Stimulated activated CD8-positive, alpha-beta memory T cell treated with anti-CD3 and anti-CD28 coated beads, Interleukin-2, amount 100 ng/mL, for 1 hour (primary cell): ENCODE data around the gene RPP25.

Experiments
- DNase-seq, 2 donors: peaks; one replicate each; pipeline ENCODE4 v3.0.0-alpha.2; 2020; ENCODE audit warnings: low read depth in 2 of 2

Gene RPP25, protein sequence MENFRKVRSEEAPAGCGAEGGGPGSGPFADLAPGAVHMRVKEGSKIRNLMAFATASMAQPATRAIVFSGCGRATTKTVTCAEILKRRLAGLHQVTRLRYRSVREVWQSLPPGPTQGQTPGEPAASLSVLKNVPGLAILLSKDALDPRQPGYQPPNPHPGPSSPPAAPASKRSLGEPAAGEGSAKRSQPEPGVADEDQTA

DNA sequence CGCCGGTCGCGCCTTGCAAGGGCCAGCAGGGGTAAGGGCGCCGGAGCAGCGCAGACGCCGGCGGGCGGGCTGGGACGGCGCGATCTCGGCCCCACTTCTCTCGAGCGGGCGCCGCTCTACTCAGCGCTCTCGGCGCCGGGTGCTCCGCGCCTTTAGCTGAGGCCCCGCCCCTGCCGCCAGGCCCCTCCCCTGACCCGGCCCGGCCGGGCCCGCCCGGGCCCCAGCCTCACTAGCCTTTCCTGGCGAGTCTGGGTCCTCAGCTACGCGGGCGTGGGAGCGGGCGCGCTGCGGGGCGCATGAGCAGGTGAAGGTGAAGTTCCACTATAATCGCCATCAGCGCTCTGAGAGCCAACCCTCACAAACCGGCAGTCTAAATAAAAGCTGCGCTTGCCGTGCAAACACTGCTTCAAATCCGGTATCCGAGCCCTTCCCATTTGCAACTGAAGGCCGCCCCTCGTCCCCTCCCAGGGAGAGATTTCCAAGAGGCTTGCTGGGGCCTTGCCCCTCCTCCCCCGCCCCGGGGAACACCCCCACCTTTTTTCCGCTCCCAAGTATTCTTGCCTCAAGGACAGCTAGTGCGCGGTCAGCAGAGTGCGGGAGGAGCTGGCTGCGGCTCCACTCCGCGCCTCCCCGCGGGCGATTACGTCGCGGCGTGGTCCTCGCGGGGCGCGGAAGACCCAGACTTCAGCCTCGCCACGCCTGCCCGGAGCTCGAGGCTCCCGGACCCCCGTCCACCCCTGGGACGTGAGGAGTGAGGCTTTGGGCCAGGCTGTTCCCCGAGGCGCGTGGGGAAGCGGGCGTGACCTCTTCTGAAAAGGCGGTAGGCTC is at the start of gene RPP25:
TSS of gene RPP25 (minus strand) at position 125 of the 828 bp plus-strand sequence. CDS start 189 bp downstream, outside the sequence.
- DNase-seq, result peak; percentile 39 to 57

DNA sequence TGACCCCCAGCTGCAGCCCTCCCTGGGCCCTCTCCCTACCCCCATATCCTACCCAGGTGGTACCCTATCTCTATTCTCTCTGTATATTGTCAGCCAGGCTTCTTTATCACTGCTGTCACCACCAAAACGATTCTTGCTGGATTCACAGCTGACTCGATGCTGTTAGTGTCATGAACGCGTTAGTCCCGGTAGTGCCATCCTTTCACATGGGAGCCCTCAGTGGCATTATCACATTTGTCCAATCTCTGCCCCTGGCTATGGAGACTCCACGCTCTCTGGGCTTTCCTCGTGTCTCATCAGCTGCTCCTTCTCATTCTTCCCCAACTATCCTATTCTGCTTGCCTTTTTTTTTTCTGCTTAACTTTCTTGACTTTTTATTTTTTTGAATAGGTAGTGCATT is 45.8 kb upstream of the RPP25 start:
- DNase-seq, result no peak

DNA sequence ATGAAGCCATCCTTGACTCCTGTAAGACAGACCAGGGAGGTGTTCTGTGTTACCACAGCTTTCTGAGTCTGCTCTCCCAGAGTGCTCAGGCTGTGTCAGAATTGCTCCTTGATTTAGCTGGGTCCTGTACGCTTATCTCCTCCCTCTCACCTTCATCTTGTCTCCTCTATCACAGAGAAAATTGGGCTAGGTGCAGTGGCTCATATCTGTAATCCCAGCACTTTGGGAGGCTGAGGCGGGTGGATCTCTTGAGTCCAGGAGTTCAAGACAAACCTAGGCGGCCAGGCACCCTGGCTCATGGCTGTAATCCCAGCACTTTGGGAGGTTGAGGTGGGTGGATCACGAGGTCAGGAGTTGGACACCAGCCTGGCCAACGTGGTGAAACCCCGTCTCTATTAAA is 44.7 kb upstream of the RPP25 start:
- DNase-seq, result no peak

DNA sequence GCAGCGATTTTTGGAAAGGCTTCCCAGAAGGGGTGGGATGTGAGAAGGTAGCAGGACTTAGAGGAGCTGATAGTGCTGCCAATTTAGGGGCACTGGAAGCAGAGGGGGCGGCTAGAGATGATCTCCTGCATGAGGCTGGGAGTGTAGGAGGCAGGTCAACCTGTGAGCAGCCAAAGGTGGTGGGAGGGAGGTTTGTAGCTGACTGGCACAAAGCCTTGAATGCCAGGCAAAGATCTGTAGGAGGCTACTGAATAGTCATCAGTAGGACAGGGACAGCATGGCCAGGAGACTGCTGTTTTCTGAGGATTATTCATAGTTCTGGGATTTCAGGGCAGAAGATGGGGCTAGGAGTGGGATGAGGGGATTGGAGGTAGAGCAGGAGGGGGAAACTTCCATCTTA is 41.0 kb upstream of the RPP25 start:
- DNase-seq, result no peak

DNA sequence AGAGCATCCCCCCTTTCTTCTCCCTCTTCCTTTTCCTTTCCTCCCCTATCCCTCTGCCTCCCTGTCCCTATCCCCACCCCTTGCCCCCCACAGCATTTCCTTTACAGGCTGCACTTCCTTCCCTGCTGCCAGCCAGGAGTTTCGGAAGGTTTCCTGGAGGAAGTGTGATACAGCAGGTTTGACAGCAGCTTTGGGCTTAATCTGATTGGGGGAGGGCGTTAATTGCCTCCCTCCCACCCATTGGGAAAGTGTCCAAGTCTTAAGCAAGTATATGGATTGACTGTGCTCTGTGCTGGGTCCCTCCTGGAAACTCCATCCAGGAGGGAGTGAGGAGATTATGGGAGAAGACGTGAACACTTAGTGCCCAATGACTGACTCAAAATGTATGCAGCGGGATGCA is 40.6 kb upstream of the RPP25 start:
- DNase-seq, result no peak

DNA sequence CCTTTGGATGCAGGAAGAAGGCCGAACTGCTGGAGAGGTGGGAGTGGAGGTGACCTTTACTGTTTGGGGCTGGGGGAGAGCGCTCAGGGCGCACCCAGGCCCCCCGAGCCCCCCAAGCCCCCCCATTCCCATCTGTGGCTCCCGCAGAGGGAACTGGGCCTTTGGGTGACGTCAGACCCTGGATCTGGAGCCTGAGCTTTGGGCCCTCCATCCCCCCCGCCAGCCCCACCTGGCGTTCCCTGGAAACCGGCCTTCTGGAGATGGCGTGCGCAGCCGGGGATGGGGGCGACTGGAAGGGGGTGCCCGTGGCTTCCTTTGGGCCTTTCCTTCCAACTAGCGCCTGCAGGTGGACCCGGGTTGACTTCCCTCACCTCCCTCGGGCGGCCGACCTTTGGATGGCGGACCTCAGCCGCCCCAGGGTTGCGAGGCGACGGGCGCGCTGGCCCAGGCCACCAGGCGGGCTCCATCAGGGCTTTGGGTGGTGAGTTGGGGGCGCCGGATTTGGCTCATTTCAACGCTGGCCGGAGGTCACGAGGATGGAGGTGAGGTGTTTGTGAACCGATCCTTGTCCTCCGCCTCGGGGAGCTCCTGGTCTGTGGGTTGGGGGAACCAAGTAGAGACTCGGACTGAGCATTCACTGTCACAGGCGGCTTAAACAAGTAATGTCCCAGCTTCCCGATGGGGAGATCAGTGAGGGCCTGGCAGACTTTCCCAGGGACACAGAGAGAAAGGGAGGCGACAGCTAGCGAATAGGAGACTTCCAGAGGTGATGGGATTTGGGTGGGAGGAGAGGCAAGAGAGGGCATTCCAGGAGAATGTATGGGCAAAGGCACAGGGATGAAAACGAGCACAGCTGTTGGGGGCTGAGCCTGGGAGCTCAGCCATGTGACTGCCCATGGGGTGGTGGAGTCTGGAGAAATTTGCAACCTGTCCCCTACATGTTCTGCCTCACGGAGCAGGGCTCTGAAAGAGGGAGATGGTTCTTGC is 39.5 kb upstream of the RPP25 start:
- no peak for DNase-seq

DNA sequence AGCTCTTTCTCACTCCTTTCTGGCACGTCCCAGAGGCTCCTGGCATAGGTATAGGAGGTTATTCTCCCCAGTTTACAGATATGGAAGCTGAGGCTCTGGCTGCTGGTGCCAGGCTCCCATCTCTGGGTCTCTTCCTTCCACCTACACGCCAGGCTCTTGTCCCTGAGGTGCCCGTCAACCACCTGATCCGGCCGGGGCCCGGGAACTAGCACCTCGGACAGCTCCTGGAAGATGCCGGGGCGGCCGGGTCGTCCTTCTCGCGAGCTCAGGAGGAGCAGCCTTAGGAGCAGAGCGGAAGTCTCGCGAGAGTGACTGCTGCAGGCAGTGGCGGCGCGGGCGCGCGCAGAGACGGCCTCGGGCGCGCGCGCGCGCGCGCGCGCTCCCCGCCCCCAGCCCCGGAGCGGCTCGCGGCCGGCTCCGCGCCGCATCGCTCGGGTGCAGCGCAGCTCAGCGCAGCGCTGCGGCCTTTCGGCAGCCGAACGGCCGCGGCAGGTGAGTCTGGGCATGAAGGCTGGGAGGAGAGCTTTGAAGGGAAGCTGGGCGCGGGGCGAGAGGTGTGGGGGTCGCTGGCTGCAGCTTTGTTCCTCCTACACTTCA is 38.7 kb upstream of the RPP25 start, which contains the start of gene SCAMP5:
TSS of gene SCAMP5 (plus strand) at position 382 of the 597 bp plus-strand sequence. CDS start 16,277 bp downstream, outside the sequence.
- peak; percentile 70 to 76 for DNase-seq

DNA sequence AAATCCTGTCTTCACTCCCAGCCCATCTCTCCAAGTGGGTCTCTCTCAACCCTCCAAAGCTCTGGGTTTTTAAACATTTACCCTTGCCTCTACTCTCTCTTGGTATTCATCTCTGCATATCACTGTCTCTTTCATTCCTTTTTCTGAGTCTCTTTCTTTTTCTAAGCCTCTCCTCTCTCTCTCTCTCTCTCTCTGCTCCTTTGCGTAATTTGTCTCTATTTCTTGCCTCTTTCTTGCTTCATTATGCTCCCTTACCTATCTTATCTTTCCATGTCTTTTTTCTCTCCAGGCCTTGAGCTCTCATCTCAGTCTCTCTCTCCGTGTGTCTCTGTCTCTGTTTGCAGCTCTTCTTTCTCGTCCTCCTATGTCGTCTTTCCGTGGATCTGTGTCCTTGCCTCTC is 38.1 kb upstream of the RPP25 start:
- no peak for DNase-seq

DNA sequence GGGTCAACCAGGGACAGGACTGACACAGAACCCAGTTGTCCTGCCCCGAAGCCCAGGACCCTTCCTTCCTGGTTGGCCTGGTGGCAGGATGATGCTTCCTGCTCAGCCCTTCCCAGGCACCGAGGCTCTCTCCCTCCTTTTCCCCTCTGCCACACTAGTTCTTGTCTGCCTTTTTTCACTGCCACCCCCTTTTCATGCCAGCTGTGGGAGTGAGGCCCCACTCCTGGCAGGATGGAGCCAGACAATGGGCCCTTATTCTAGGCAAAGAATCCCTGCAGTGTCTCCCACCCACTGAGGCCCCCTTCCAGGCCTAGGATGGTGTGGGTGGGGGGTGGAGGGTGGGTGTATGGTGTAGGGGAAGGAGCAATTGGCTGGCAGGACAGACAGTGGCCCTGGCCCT is 37.7 kb upstream of the RPP25 start:
- no peak for DNase-seq

DNA sequence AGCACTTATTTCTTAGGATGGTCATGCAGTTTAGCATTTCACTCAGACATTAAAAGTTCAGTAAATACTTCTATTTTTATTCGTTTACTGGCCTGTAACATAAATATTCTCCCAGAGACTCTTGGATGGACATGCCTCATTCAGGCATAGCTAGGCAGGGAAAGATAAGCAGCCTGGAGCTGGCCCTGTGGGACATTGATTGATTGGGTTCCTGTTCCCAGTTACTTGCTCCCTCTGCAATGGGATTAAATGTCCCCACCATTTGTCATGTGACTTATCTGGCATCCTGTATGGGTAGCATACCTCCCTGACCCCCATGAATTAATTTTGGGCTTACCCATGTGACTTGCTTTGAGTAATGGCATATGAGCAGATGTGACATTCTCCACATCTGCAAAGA is 36.0 kb upstream of the RPP25 start:
- DNase-seq, result no peak

DNA sequence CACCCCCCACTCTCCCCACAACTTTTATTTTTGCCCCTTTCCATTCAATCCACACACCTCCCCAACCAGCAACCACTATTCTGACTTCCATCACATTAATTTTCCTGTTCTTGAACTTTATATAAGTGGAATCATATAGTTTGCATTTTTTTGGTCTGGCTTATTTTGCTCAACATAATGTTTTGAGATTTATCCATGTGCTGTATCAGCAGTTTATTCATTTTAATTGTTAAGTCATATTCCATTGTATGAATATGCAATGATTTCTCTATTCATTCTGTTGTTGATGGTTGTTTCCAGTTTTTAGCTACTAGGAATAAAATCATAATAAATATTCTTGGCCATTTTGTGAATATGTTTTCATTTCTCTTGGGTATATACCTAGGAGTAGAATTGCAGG is 33.0 kb upstream of the RPP25 start:
- no peak for DNase-seq

DNA sequence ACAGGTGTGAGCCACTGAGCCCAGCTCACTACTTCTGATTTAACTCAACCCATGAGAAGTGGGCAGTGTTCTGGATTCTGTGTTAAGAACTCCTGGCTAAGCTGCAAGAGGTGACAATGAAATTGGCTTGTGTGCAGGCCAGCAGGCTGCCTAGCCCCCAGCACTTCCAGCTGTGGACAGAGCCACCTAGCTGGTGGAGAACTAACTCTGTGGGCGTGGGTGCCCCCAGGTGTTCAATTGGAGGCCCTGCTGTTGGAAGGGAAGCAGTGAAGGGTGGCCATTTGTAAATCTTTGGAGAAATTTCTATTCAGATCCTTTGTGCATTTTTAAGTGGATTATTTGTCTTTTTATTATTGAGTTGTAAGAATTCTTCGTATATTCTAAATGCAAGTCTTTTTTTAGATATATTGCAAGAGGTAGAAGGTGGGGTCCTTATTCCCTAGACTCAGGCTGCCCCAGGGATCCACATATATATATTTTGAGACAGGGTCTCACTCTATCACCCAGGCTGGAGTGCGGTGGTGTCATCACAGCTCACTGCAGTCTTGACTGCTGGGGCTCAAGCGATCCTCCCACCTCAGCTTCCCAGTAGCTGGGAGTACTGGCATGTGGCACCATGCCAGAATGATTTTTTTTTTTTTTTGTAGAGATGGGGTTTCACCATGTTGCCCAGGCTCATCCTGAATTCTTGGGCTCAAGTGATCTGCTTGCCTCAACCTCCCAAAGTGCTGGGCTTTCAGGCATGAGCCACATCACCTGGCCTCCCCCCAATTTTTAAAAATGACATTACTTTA is 31.6 kb upstream of the RPP25 start:
- DNase-seq, result no peak

DNA sequence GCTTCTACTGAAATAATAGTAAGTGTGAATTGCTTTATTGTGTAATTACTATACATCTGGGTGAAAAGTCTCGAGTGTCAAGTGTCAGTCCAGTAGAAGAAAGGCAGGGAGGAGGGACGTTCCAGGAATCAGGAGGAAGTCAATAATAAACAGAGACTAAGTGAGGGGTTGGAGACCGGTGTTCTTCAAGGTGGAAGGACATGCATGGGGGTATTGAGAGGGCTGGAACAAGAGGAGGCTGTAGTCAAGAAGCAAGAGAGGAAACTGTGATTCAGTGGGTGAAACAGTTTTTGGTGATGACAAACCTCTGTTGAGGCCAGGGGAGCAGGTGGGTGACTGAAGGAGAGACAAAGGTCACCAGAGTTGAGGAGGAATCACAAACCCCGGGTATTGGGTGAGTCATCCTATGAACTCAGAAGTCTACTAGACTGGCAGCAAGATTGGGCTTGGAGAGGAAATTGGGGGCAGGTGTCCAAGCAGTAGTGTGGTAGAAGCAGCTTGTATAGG is 27.2 kb upstream of the RPP25 start:
- no peak for DNase-seq

DNA sequence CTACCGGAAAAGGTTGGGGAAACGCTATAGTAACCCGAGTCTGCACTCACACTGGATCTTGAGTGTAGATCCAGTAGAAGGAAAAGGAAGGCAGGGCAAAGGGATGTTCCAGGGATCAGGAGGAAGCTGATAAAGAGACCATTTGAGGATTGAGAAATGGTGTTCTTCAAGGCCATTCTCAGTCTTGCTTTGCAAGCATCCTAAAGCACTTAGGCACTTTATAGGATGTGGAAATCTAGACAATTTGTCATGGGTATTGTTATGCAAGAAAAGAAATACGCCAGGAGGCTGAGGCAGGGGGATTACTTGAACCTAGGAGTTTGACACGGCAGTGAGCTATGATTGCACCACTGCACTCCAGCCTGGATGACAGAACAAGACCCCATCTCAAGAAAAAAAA is 25.6 kb upstream of the RPP25 start:
- no peak for DNase-seq

DNA sequence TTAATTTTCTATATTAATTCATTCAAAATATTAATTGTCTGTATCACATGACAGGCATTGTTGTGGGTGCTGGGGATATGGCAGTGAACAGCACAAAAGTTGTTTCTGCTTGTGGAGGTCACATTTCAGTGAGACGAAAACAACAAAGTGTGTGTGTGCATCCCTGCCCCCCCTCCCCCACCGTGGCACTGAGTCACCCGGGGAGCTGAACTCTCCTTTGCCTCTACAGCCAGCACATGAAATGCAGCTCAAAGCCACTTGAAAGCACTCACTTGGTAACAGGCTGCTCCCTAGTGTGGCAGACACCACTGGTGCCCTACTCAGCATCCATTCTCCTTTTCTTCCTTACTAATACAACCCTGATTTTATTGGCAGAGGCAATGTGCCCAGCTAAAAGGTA is 21.9 kb upstream of the RPP25 start:
- peak in 1 of 2 donors; percentile 23 for DNase-seq

DNA sequence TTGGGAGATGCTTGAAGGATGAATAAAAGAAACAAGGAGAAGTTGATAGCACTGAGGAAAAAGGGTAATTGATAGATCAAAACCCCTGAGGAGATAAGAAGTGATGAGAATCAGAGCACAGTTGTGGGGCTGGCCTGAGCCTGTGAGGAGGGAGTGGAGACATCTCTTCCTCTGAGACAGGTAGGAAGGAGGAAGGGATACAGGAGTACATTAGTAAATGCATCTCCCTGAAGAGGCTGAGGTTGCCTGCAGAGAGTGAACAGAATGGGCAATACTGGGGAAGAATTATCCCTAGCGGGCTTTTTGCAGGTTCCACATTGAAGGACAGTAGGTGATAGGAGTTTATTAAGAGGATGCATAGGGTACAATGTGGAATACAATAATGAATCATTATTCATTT is 21.5 kb upstream of the RPP25 start:
- DNase-seq, result no peak

DNA sequence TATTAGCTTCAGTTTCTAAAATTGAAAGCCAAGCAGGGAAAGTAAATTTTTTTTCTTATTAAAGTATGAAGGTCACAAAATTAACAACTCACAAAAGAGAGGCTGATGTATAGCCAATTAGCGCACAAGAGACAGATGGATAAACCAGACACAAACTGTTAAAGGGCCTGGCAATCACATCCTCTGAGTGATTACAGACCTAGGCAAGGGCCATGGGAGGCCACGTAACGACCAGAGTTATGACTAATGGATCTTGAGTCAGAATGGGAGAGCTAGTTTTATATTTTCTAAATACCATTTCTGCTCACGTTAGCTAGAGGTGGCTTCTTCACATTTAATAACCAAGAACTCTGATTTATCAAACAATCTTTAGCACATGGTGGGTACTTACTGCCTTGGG is 21.0 kb upstream of the RPP25 start:
- DNase-seq, result no peak

DNA sequence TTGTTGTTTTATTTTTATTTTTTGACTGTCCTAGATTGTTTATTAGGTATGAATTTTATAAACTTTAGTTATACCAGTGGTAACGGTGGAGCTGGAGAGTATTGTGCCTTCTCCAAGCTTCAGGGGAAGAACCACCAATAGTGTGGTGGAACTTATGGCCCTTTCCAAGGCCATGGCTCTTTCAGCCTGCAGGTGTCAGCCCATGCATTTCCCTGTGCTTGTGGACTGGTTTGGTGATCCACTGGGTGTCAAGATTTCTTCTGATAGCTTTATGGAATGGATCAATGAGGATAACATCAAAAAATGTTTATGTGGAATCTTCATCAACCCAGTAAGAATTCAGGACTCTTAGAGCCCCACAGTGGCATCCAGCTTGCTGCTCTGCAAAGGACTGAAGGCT is 19.6 kb upstream of the RPP25 start:
- DNase-seq, result no peak

DNA sequence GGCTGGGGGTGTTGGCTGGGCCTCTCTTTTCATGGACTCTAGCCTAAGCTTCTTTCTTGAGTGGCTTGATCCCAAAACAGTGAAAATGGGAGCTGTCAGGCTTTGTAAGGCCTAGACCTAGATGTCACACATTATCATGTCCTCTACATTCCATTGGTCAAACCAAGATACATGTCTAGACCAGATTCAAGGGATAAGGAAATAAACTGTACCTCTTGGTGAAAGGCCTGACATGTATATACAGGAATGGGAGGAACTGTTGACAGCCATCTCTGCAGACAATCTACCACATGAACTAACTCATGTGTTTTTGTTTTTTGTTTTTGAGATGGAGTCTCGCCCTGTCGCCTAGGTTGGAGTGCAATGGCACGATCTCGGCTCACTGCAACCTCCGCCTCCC is 11.1 kb upstream of the RPP25 start:
- DNase-seq, result no peak

DNA sequence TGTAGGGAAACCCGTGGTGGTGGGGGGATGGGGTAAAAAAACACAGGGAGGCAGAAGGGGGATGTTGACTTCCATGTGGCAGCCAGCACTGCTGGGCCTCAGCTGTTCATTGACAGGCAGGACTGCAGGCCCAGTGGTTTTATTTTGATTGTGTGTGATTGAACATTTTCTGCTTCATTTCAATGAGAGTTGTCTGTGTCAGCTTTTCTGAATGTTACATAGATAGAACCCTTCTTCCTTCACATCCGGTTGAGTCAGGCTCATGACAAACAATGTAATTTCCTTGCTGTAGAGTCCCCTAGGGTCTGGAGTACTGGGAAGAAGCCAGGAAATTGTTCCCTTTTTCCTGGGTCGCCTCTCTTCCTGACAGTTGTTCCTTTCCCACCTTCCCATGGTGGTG is 8.2 kb upstream of the RPP25 start:
- no peak for DNase-seq

DNA sequence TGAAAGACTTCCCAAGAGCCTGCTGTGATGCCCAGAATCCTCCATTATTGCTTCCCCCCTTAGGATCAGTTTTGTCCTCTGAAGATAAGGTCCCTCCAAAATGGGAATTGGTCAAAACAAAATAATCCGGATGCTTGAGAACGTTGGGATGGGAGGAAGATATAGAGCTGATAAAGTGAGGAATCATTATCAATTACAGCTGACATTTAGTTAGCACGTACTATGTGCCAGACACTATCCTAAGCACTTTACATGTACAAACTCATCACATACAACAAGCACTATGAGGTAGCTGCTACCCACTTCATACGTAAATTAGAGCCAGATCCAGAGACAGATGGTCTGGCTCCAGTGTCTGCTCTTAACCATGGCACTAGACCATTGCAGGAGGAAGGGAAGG is 6.6 kb upstream of the RPP25 start:
- DNase-seq, result no peak
